ENCODE data around the gene HIKESHI.

- TF ChIP-seq EZH2phosphoT487 (IDR thresholded peaks at IDR 0.05; ENCODE audit: insufficient read depth, low read depth), result no peak
- TF ChIP-seq EZH2 (IDR thresholded peaks at IDR 0.05; ENCODE audit: insufficient read depth, poor library complexity, severe bottlenecking), result no peak
Measured at GRCh38 chr11:86370922-86371594, 69.0 kb downstream of the HIKESHI start.

Data from GM23248 (cell line).